Measurements from ENCODE around the gene CD209.
"Not testable (repeated sequence)": the region's sequence is repeated elsewhere in the genome, so short reads cannot be mapped to it uniquely, and the experiment has no call there.

GRCh38 chr19:7765043-7765442 is 17.7 kb upstream of the CD209 start:
- not testable (repeated sequence) for TF ChIP-seq CTCF (IDR thresholded peaks at IDR 0.05); POLR2AphosphoS5 (IDR thresholded peaks at IDR 0.05; ENCODE audit: low read depth, low read length); REST (IDR thresholded peaks at IDR 0.05; ENCODE audit: insufficient read depth in 1 of 2, low read depth in 2 of 2, low read length in 1 of 2)

Measured in Panc1 (cell line).